ENCODE measurements around the gene CMTM2.

GRCh38 chr16:66620429-66620795, 41.1 kb downstream of the CMTM2 start:
- TF ChIP-seq CTCF (IDR thresholded peaks at IDR 0.05; ENCODE audit: poor library complexity) (no peak), EZH2phosphoT487 (IDR thresholded peaks at IDR 0.05; ENCODE audit: low read depth, severe bottlenecking, unreplicated experiment) (no peak), EZH2 (IDR thresholded peaks at IDR 0.05; ENCODE audit: borderline replicate concordance) (no peak)

Data from hepatocyte (in vitro differentiated cells).